Activated CD4-positive, alpha-beta T cell treated with anti-CD3 and anti-CD28 coated beads for 36 hours (primary cell): Measurements from ENCODE around the gene RBM23. TPM values are rescaled to one million over a fixed set of nuclear protein-coding genes. Genes with fewer than 3 reads are reported as not detected.
"Not testable (repeated sequence)": the region's sequence is repeated elsewhere in the genome, so short reads cannot be mapped to it uniquely, and the experiment has no call there.

Source experiments
- ATAC-seq: fragments of 200-7000 bp; cut with Tn5 transposase; one replicate; pipeline ENCODE4 v1.10.0; 2021; ENCODE audit warnings: mild to moderate bottlenecking, moderate library complexity
- CTCF ChIA-PET: fragments of 350-600 bp; sonication (Branson Sonifier 250); formaldehyde crosslinking; loops from one replicate; lab custom pipeline; 2021; ENCODE audit warnings: antibody characterized with exemption; lab: Charles Lee
- POLR2A ChIA-PET: fragments of 350-600 bp; sonication (Branson Sonifier 250); formaldehyde crosslinking; loops from one replicate; lab custom pipeline; 2021; ENCODE audit warnings: antibody characterized with exemption, inconsistent platforms; lab: Charles Lee
- DNase-seq: peaks from one replicate; pipeline ENCODE4 v3.0.0-alpha.2; 2020
- H3K27ac Mint-ChIP-seq: one replicate; pipeline ENCODE4 v1.8.0; 2021; ENCODE audit warnings: mixed read lengths
- H3K27me3 Mint-ChIP-seq: one replicate; pipeline ENCODE4 v1.8.0; 2021; ENCODE audit warnings: mixed read lengths
- H3K36me3 Mint-ChIP-seq: one replicate; pipeline ENCODE4 v1.8.0; 2021; ENCODE audit warnings: low read depth, mixed read lengths
- H3K4me1 Mint-ChIP-seq: one replicate; pipeline ENCODE4 v1.8.0; 2021; ENCODE audit warnings: mixed read lengths
- H3K4me3 Mint-ChIP-seq: one replicate; pipeline ENCODE4 v1.8.0; 2021; ENCODE audit warnings: mild to moderate bottlenecking, moderate library complexity, mixed read lengths
- H3K9me3 Mint-ChIP-seq: one replicate; pipeline ENCODE4 v1.8.0; 2021; ENCODE audit warnings: low read depth, mixed read lengths
- intact Hi-C, 2 experiments: fragments of 100-400 bp; cut with DNase I in 1 of 2; cut with micrococcal nuclease in 1 of 2; formaldehyde crosslinking; loops; one replicate each; pipeline versions ENCODE4 v1.14.2 to v1.15.1; 2022 to 2024; cut with DNase I, micrococcal nuclease
- total RNA-seq, 2 experiments: library from RNA; stranded (reverse); gene quantifications; one replicate each; pipeline ENCODE4 v1.2.3, GENCODE V29; 2021

The RBM23 gene
- total RNA-seq, 2 experiments from 2014 or later: 61.6 to 68.6 TPM

- Mint-ChIP-seq H3K36me3 (peaks cover 66% of the 10 kb centered on the region), H3K9me3 (no peaks in the 10 kb centered on the region), H3K27ac (peak overlapping the region; percentile 99), H3K27me3 (no peaks in the 10 kb centered on the region), H3K4me1 (peaks cover 37% of the 10 kb centered on the region), H3K4me3 (peak overlapping the region; percentile 92)
- POLR2A ChIA-PET: interaction anchor here (0.9 to 3.1 kb wide), 6 partner anchors 10 to 412 kb away, joined by 3 to 29 read pairs (median 4); partner anchors contain the start of genes HAUS4 and PRMT5
- CTCF ChIA-PET: interaction anchor here (0.8 to 5.5 kb wide), 10 partner anchors 11 to 1002 kb away, joined by 3 to 46 read pairs (median 3); partner anchors contain the start of genes ACIN1, C14orf119, HAUS4 and PRMT5
- intact Hi-C loops: loop anchor here (1.0 to 5.0 kb wide), 17 partner anchors 10 to 1443 kb away; partner anchors contain the start of genes HAUS4 (in 2 of the 2), MRPL52 (in 2 of the 2), PRMT5 (in 2 of the 2) and DAD1 (in 1 of the 2)
- ATAC-seq: no peak
- DNase-seq: no peak
Measured at GRCh38 chr14:22919601-22919921, 612 bp upstream of the RBM23 start.

- H3K9me3 Mint-ChIP-seq: no peaks in the 10 kb centered on the region
- H3K4me3 Mint-ChIP-seq: no peak overlapping the region
- ATAC-seq (no peak), DNase-seq (no peak)
- intact Hi-C loops: loop anchor here in 1 of 2 experiments (5.0 kb wide), 1 partner anchor 41 kb away; the partner anchor contains the start of gene HAUS4
- H3K27me3 Mint-ChIP-seq: no peaks in the 10 kb centered on the region
- peaks cover 61% of the 10 kb centered on the region for H3K36me3 Mint-ChIP-seq
- ChIA-PET POLR2A (interaction anchor here (0.6 to 1.1 kb wide), 8 partner anchors 17 to 1537 kb away, joined by 3 to 5 read pairs (median 4); no protein-coding TSS in a partner anchor), CTCF (interaction anchor here (0.6 to 5.5 kb wide), 14 partner anchors 12 to 346 kb away, joined by 3 to 46 read pairs (median 4); partner anchors contain the start of genes LRP10 and PRMT5)
- H3K4me1 Mint-ChIP-seq: peaks cover 55% of the 10 kb centered on the region
- no peak overlapping the region for H3K27ac Mint-ChIP-seq
Measured at GRCh38 chr14:22915886-22916521, 2.9 kb downstream of the RBM23 start.

- H3K27me3 Mint-ChIP-seq, H3K9me3 Mint-ChIP-seq, H3K4me3 Mint-ChIP-seq, ATAC-seq, DNase-seq: not testable (repeated sequence)
- POLR2A ChIA-PET: interaction anchor here (0.6 kb wide), 1 partner anchor 369 kb away, joined by 6 read pairs; no protein-coding TSS in a partner anchor
- Mint-ChIP-seq H3K36me3 (peaks cover 52% of the 10 kb centered on the region), H3K4me1 (peaks cover 53% of the 10 kb centered on the region), H3K27ac (peak overlapping the region; percentile 47)
- CTCF ChIA-PET: interaction anchor here (0.6 to 2.4 kb wide), 3 partner anchors 26 to 71 kb away, joined by 5 to 10 read pairs (median 6); no protein-coding TSS in a partner anchor
- intact Hi-C loops: loop anchor here in 1 of 2 experiments (5.0 kb wide), 1 partner anchor 42 kb away; the partner anchor contains the start of gene HAUS4
Measured at GRCh38 chr14:22914836-22915235, 4.1 kb downstream of the RBM23 start.

- Mint-ChIP-seq H3K9me3 (no peaks in the 10 kb centered on the region), H3K27me3 (no peaks in the 10 kb centered on the region), H3K36me3 (peaks cover 50% of the 10 kb centered on the region), H3K4me1 (peaks cover 36% of the 10 kb centered on the region), H3K4me3 (no peak overlapping the region), H3K27ac (no peak overlapping the region)
- ChIA-PET CTCF (interaction anchor here (0.6 to 2.4 kb wide), 6 partner anchors 10 to 158 kb away, joined by 3 to 13 read pairs (median 4); no protein-coding TSS in a partner anchor), POLR2A (interaction anchor here (0.6 kb wide), 2 partner anchors 9 to 399 kb away, joined by 3 to 5 read pairs; no protein-coding TSS in a partner anchor)
- DNase-seq (no peak), ATAC-seq (peak; percentile 68)
- intact Hi-C loops: no loop called here
Measured at GRCh38 chr14:22910916-22911315, 8.0 kb downstream of the RBM23 start.

- POLR2A ChIA-PET: no interaction called here
- Mint-ChIP-seq H3K36me3 (peaks cover 65% of the 10 kb centered on the region), H3K27me3 (no peaks in the 10 kb centered on the region), H3K27ac (no peak overlapping the region), H3K9me3 (no peaks in the 10 kb centered on the region), H3K4me1 (peaks cover 27% of the 10 kb centered on the region), H3K4me3 (no peak overlapping the region)
- DNase-seq (no peak), ATAC-seq (no peak)
- CTCF ChIA-PET: interaction anchor here (1.2 to 2.1 kb wide), 2 partner anchors 28 to 65 kb away, joined by 3 to 4 read pairs; no protein-coding TSS in a partner anchor
- intact Hi-C loops: no loop called here
Measured at GRCh38 chr14:22908601-22909000, 10.3 kb downstream of the RBM23 start.

- peaks cover 24% of the 10 kb centered on the region for H3K4me1 Mint-ChIP-seq
- no peak for DNase-seq
- ChIA-PET POLR2A (no interaction called here), CTCF (interaction anchor here (0.6 to 2.1 kb wide), 3 partner anchors 26 to 187 kb away, joined by 3 to 4 read pairs (median 3); partner anchors contain the start of gene ACIN1)
- H3K4me3 Mint-ChIP-seq: no peak overlapping the region
- H3K27ac Mint-ChIP-seq: no peak overlapping the region
- H3K27me3 Mint-ChIP-seq: no peaks in the 10 kb centered on the region
- H3K9me3 Mint-ChIP-seq: no peaks in the 10 kb centered on the region
- intact Hi-C loops: no loop called here
- H3K36me3 Mint-ChIP-seq: peaks cover 67% of the 10 kb centered on the region
- ATAC-seq: no peak
Measured at GRCh38 chr14:22907429-22907828, 11.5 kb downstream of the RBM23 start.

- Mint-ChIP-seq H3K27ac (no peak overlapping the region), H3K9me3 (no peaks in the 10 kb centered on the region), H3K36me3 (peaks cover 67% of the 10 kb centered on the region), H3K4me3 (no peak overlapping the region), H3K4me1 (peaks cover 10% of the 10 kb centered on the region), H3K27me3 (no peaks in the 10 kb centered on the region)
- intact Hi-C loops: no loop called here
- CTCF ChIA-PET: no interaction called here
- no peak for DNase-seq
- POLR2A ChIA-PET: no interaction called here
- ATAC-seq: no peak
Measured at GRCh38 chr14:22906073-22906472, 12.9 kb downstream of the RBM23 start.

GRCh38 chr14:22905627-22906026 lies 13.3 kb downstream of the RBM23 start:
- intact Hi-C loops: no loop called here
- CTCF ChIA-PET: interaction anchor here (0.6 to 1.0 kb wide), 2 partner anchors 13 kb away, joined by 3 to 5 read pairs; partner anchors contain the start of gene RBM23
- Mint-ChIP-seq H3K27me3 (no peaks in the 10 kb centered on the region), H3K27ac (no peak overlapping the region), H3K4me3 (no peak overlapping the region), H3K4me1 (peaks cover 9% of the 10 kb centered on the region), H3K9me3 (no peaks in the 10 kb centered on the region), H3K36me3 (peaks cover 69% of the 10 kb centered on the region)
- DNase-seq (no peak), ATAC-seq (no peak)
- POLR2A ChIA-PET: no interaction called here

GRCh38 chr14:22903742-22904087 lies 15.2 kb downstream of the RBM23 start:
- Mint-ChIP-seq H3K4me3 (no peak overlapping the region), H3K27ac (peak overlapping the region; percentile 55), H3K27me3 (no peaks in the 10 kb centered on the region), H3K9me3 (no peaks in the 10 kb centered on the region), H3K36me3 (peaks cover 62% of the 10 kb centered on the region), H3K4me1 (peaks cover 7% of the 10 kb centered on the region)
- ATAC-seq (no peak), DNase-seq (no peak)
- CTCF ChIA-PET: interaction anchor here (0.7 to 6.7 kb wide), 6 partner anchors 9 to 247 kb away, joined by 3 to 66 read pairs (median 4); partner anchors contain the start of genes LRP10 and PRMT5
- intact Hi-C loops: no loop called here
- POLR2A ChIA-PET: no interaction called here

- intact Hi-C loops: no loop called here
- H3K27me3 Mint-ChIP-seq: no peaks in the 10 kb centered on the region
- H3K4me1 Mint-ChIP-seq: peaks cover 16% of the 10 kb centered on the region
- POLR2A ChIA-PET: interaction anchor here (0.5 to 0.6 kb wide), 2 partner anchors 9 to 333 kb away, joined by 4 to 5 read pairs; no protein-coding TSS in a partner anchor
- peak overlapping the region; percentile 11 for H3K27ac Mint-ChIP-seq
- DNase-seq (no peak), ATAC-seq (no peak)
- no peaks in the 10 kb centered on the region for H3K9me3 Mint-ChIP-seq
- H3K36me3 Mint-ChIP-seq: peaks cover 60% of the 10 kb centered on the region
- no peak overlapping the region for H3K4me3 Mint-ChIP-seq
- CTCF ChIA-PET: interaction anchor here (0.6 to 8.3 kb wide), 18 partner anchors 9 to 331 kb away, joined by 3 to 71 read pairs (median 5); partner anchors contain the start of genes ABHD4, LRP10, MRPL52 and OXA1L
Measured at GRCh38 chr14:22901799-22902198, 17.1 kb downstream of the RBM23 start.
